Subcutaneous abdominal adipose tissue (tissue), 5 donors: ENCODE results near the gene PARP9.
"Not testable (repeated sequence)": the region's sequence is repeated elsewhere in the genome, so short reads cannot be mapped to it uniquely, and the experiment has no call there.

ENCODE experiments used
- H3K27ac ChIP-seq: one replicate; pipeline ENCODE4 v1.7.0; 2013; ENCODE audit warnings: low read depth, mild to moderate bottlenecking, inconsistent platforms, low read length, moderate library complexity
- H3K27me3 ChIP-seq, 5 donors: one replicate each; pipeline ENCODE4 v1.7.0; 2013; ENCODE audit warnings: low read length in 5 of 5, inconsistent platforms in 1 of 5; ENCODE audit not compliant: control insufficient read depth in 5 of 5, insufficient read depth in 4 of 5
- H3K36me3 ChIP-seq, 5 donors: one replicate each; pipeline ENCODE4 v1.7.0; 2013; ENCODE audit warnings: low read length in 5 of 5; ENCODE audit not compliant: control insufficient read depth in 5 of 5, insufficient read depth in 5 of 5
- H3K4me1 ChIP-seq, 5 donors: one replicate each; pipeline ENCODE4 v1.7.0; 2013; ENCODE audit warnings: low read length in 5 of 5, mild to moderate bottlenecking in 3 of 5, moderate library complexity in 1 of 5; ENCODE audit not compliant: control insufficient read depth in 5 of 5, insufficient read depth in 5 of 5
- H3K4me3 ChIP-seq, 5 donors: one replicate each; pipeline ENCODE4 v1.7.0; 2013; ENCODE audit warnings: low read length in 5 of 5, low read depth in 1 of 5
- H3K9ac ChIP-seq, 5 donors: one replicate each; pipeline ENCODE4 v1.7.0; 2013; ENCODE audit warnings: low read length in 5 of 5, mild to moderate bottlenecking in 4 of 5, moderate library complexity in 3 of 5
- H3K9me3 ChIP-seq, 5 donors: one replicate each; pipeline ENCODE4 v1.7.0; 2013; ENCODE audit warnings: low read length in 5 of 5; ENCODE audit not compliant: control insufficient read depth in 5 of 5
- donor health status: healthy.
- donor health status: healthy.
- donor health status: healthy.
- donor health status: healthy.
- donor health status: healthy.

PARP9 gene

GRCh38 chr3:122577409-122578031 lies 13.4 kb upstream of the PARP9 start, which contains the start of gene PARP15:
TSS of gene PARP15 (plus strand) at chr3:122577650. CDS start at chr3:122577668, 18 bp downstream.
- no peaks in the 10 kb centered on the region for H3K27me3 ChIP-seq
- H3K9me3 ChIP-seq: peaks cover 5 to 14% (median 10%) of the 10 kb centered on the region in 5 donors
- peak within 1 kb of the TSS; percentile 20 to 74 (median 68) for H3K4me3 ChIP-seq
- peaks cover 0 to 8% (median 7%) of the 10 kb centered on the region in 5 donors for H3K4me1 ChIP-seq
- peaks cover 0 to 8% (median 4%) of the 10 kb centered on the region in 5 donors for H3K36me3 ChIP-seq
- peak within 1 kb of the TSS in 4 of 5 donors; percentile 60 to 76 (median 66) for H3K9ac ChIP-seq
- no peak within 1 kb of the TSS for H3K27ac ChIP-seq

DNA sequence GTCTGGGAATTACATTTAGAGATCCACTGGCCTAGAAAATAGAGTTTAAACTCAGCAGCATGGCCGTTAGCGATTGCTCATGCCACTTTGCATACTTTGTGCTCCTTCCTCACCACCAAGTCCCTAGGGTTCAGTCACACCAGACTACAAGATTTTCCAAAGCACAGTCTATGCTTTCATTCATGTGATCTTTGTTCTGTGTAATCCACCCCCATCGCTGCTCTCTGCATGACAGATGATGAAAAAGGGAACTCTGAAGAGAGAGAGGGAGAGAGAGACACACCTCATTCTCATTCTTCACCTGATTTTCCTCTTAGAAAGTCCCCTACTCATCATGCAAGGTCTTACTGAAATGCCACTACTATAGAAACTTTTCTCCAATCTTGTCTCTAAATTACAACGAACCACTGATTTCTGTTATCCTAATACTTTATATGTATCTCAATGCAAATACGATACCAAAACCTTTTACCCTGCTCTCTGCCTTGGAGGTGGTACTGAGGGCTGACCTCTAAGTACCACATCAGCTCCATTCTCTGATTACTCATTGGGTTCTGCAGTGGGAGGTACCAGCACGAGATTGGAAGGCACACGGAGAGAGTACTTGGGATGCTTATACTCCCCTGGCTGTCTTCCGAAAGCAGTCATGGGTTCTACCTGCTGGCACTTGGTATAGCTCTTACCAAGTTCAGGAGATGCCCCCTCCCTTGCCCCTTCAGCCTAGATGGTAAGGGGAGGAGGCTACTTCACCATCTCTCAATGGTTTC lies 12.3 kb upstream of the PARP9 start:
- H3K27me3 ChIP-seq: no peaks in the 10 kb centered on the region
- no peak overlapping the region for H3K4me3 ChIP-seq
- no peak overlapping the region for H3K27ac ChIP-seq

DNA sequence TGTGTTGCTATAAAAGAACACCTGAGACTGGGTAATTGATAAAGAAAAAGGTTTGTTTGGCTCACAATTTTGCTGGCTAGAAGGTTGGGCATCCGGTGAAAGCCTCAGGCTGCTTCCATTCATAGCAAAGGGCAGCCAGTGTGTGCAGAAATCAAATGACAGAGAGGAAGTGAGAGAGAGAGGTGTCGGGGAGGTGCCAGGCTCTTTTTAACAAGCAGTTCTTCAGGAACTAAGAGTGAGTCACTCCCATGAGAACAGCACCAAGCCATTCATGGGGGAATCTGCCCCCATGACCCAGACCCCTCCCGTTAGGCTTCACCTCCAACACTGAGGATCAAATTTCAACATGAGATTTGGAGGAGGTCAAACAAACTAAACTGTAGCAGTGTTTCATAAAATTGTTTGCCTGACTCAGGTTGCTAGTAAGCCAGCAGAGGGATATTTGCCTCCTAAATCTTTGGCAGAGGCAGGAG lies 8.9 kb upstream of the PARP9 start:
- no peaks in the 10 kb centered on the region for H3K27me3 ChIP-seq
- no peak overlapping the region for H3K9ac ChIP-seq
- H3K9me3 ChIP-seq: no peaks in the 10 kb centered on the region
- no peak overlapping the region for H3K27ac ChIP-seq
- H3K4me1 ChIP-seq: peaks cover 0 to 20% (median 7%) of the 10 kb centered on the region in 5 donors
- no peak overlapping the region for H3K4me3 ChIP-seq
- H3K36me3 ChIP-seq: peaks cover 12 to 45% (median 32%) of the 10 kb centered on the region in 5 donors

More for the DNA sequence above, 12.3 kb upstream of the PARP9 start:
- Histone ChIP-seq H3K9ac (no peak overlapping the region), H3K9me3 (peaks cover 0 to 4% (median 1%) of the 10 kb centered on the region in 5 donors), H3K4me1 (peaks cover 0 to 8% (median 7%) of the 10 kb centered on the region in 5 donors), H3K36me3 (peaks cover 2 to 17% (median 8%) of the 10 kb centered on the region in 5 donors)

GRCh38 chr3:122568755-122569154 lies 4.7 kb upstream of the PARP9 start:
- no peak overlapping the region for H3K9ac ChIP-seq
- H3K9me3 ChIP-seq: no peaks in the 10 kb centered on the region
- peaks cover 18 to 67% (median 52%) of the 10 kb centered on the region in 5 donors for H3K36me3 ChIP-seq
- H3K27ac ChIP-seq: no peak overlapping the region
- peaks cover 4 to 32% (median 14%) of the 10 kb centered on the region in 5 donors for H3K4me1 ChIP-seq
- no peak overlapping the region for H3K4me3 ChIP-seq
- H3K27me3 ChIP-seq: no peaks in the 10 kb centered on the region

GRCh38 chr3:122568131-122568530 lies 4.0 kb upstream of the PARP9 start:
- Histone ChIP-seq H3K36me3 (peaks cover 18 to 67% (median 52%) of the 10 kb centered on the region in 5 donors), H3K4me1 (peaks cover 4 to 37% (median 21%) of the 10 kb centered on the region in 5 donors)
- H3K4me3 ChIP-seq, H3K27ac ChIP-seq, H3K9me3 ChIP-seq, H3K9ac ChIP-seq, H3K27me3 ChIP-seq: not testable (repeated sequence)

- Histone ChIP-seq H3K4me1 (peaks cover 6 to 37% (median 26%) of the 10 kb centered on the region in 5 donors), H3K4me3 (peak overlapping the region; percentile 78 to 92 (median 86)), H3K36me3 (peaks cover 10 to 36% (median 22%) of the 10 kb centered on the region in 5 donors), H3K9ac (peak overlapping the region; percentile 90 to 99 (median 95)), H3K27ac (peak overlapping the region; percentile 95), H3K27me3 (no peaks in the 10 kb centered on the region), H3K9me3 (no peaks in the 10 kb centered on the region)
Observed at GRCh38 chr3:122563717-122564025, 429 bp downstream of the PARP9 start.

DNA sequence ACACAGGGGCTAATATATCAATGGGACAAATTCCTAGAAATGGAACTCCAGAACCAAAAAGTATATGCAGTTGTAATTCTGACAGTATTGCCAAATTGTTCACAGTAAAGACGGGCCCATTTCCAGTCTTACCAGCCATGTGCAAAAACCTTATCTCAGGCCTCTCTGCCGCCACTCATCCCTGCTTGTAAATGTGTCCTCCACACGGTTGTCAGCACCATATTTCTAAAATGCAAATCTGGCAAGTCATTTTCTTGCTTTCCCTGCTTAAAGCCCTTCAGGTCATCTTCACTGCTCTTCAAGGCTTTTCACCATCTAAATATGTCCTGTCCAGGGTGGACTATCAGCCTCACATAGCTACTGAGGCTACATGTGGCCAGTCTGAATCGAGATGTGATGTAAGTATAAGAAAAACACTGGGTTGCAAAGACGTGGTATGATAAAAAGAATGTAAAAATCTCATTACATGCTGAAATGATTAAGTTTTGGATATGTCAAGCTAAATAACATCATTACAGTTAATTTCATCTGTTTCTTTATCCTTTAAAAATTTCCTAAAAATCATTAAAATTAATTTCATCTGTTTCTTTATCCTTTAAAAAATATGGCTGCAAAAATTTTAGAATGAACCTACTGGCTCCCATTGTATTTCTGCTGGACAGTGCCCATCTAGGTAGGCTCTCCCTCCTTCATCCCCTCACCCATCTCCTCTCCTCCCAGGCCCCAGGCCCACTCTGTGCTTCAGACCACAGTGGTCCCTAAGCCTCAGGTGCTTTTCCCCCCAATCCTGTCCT lies 980 bp downstream of the PARP9 start:
- H3K27ac ChIP-seq: peak overlapping the region; percentile 95
- peaks cover 11 to 37% (median 23%) of the 10 kb centered on the region in 5 donors for H3K36me3 ChIP-seq
- H3K9ac ChIP-seq: peak overlapping the region; percentile 90 to 99 (median 95)
- H3K27me3 ChIP-seq: no peaks in the 10 kb centered on the region
- H3K9me3 ChIP-seq: no peaks in the 10 kb centered on the region
- peaks cover 6 to 34% (median 25%) of the 10 kb centered on the region in 5 donors for H3K4me1 ChIP-seq
- peak overlapping the region; percentile 78 to 92 (median 86) for H3K4me3 ChIP-seq

DNA sequence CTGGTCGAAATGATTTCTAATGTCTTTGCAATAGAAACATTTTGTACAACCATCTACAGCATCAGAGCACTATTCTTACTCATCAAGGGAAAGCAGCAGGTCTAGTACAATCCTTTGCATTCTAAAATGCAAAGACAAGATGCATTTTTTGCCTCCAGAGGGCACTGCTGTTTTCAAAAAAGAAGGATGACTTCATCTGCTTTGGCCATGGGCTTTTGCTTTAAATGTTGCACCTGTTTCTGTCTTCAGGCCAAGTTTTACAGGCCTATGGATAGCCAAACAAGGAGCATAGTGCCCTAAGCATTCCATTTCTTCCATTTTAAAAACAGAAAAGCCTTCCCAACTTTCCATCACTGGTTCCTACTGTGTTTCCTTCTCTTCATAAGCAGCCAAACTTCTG lies 3.4 kb downstream of the PARP9 start:
- H3K4me3 ChIP-seq: no peak overlapping the region
- no peak overlapping the region for H3K9ac ChIP-seq
- no peaks in the 10 kb centered on the region for H3K9me3 ChIP-seq
- peaks cover 17 to 36% (median 32%) of the 10 kb centered on the region in 5 donors for H3K36me3 ChIP-seq
- no peak overlapping the region for H3K27ac ChIP-seq
- H3K27me3 ChIP-seq: no peaks in the 10 kb centered on the region
- peaks cover 6 to 32% (median 23%) of the 10 kb centered on the region in 5 donors for H3K4me1 ChIP-seq

- Histone ChIP-seq H3K27me3 (no peaks in the 10 kb centered on the region), H3K4me1 (peaks cover 4 to 25% (median 16%) of the 10 kb centered on the region in 5 donors), H3K9ac (no peak overlapping the region), H3K36me3 (peaks cover 17 to 44% (median 40%) of the 10 kb centered on the region in 5 donors), H3K4me3 (no peak overlapping the region), H3K27ac (no peak overlapping the region), H3K9me3 (no peaks in the 10 kb centered on the region)
Observed at GRCh38 chr3:122559906-122560305, 4.2 kb downstream of the PARP9 start.
